Measurements from ENCODE around the gene ZNF425. TPM values are rescaled to one million over a fixed set of nuclear protein-coding genes. Genes with fewer than 3 reads are reported as not detected.

ZNF425 gene
- total and polyA plus RNA-seq, 4 donors: 0.25 to 0.98 (median 0.58) TPM

DNA sequence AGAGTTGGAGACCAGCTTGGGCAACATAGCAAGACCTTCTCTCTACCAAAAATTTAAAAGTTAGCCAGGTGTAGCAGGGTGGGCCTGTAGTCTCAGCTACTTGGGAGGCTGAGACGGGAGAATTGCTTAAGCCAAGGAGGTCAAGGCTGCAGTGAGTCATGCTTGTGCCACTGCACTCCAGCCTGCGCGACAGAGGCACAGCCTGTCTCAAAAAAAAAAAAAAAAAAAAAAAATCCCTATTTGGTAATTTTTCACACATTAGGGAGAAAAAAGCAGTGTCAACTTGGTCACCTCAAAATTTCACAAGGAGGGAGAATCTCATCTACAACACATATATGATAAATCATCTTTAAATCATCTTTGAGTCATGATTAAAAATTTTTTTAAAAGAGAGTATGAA lies 14.7 kb upstream of the ZNF425 start:
- no peaks in the 10 kb centered on the region for H3K36me3 ChIP-seq (ENCODE audit: control insufficient read depth in 4 of 4, insufficient read depth in 3 of 4, low read depth in 1 of 4, low read length in 3 of 4)
- no peak overlapping the region for H3K27ac ChIP-seq (ENCODE audit: low read depth in 1 of 2, low read length in 2 of 2)
- no peaks in the 10 kb centered on the region for H3K27me3 ChIP-seq (ENCODE audit: control insufficient read depth in 4 of 4, insufficient read depth in 4 of 4, low read length in 3 of 4)
- no peak overlapping the region for H3K4me3 ChIP-seq (ENCODE audit: low read depth in 1 of 3, low read length in 3 of 3)
- H3K4me1 ChIP-seq (ENCODE audit: control insufficient read depth in 4 of 4, insufficient read depth in 4 of 4, low read length in 3 of 4): no peaks in the 10 kb centered on the region
- H3K9ac ChIP-seq (ENCODE audit: low read depth in 1 of 2, low read length in 2 of 2): no peak overlapping the region
- 83% methylated on average over 3 of the region's 3 CpGs for WGBS
- H3K9me3 ChIP-seq (ENCODE audit: control insufficient read depth in 4 of 4, low read length in 3 of 4): no peaks in the 10 kb centered on the region
- no peak for DNase-seq (ENCODE audit: low spot score)
- TF ChIP-seq FOXA1 (IDR thresholded peaks at IDR 0.05) (no peak), SP1 (IDR thresholded peaks at IDR 0.05) (no peak), RXRA (IDR thresholded peaks at IDR 0.05) (no peak), HNF4A (conservative IDR thresholded peaks at IDR 0.05) (no peak), NR2F2 (IDR thresholded peaks at IDR 0.05) (no peak)

DNA sequence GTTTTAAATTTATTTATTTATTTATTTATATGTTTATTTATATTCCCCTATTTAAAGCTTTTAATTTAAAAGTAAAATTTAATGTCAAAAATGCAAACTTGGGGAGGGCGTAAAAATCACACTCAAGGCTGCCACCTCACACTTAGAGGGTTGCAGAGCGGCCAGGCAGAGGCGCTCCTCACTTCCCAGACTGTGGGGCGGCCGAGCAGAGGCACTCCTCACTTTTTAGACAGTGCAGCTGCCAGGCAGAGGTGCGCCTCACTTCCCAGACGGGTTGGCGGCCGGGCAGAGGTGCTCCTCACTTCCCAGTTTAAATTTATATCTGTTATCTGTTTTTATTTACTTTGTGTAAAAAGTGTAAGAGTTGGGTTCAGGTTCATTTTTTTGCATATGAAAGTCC lies 10.0 kb upstream of the ZNF425 start:
- Histone ChIP-seq H3K27ac (ENCODE audit: low read depth in 1 of 2, low read length in 2 of 2) (no peak overlapping the region), H3K27me3 (ENCODE audit: control insufficient read depth in 4 of 4, insufficient read depth in 4 of 4, low read length in 3 of 4) (no peaks in the 10 kb centered on the region), H3K36me3 (ENCODE audit: control insufficient read depth in 4 of 4, insufficient read depth in 3 of 4, low read depth in 1 of 4, low read length in 3 of 4) (peaks cover 0 to 7% (median 6%) of the 10 kb centered on the region in 4 donors), H3K9me3 (ENCODE audit: control insufficient read depth in 4 of 4, low read length in 3 of 4) (no peaks in the 10 kb centered on the region), H3K4me1 (ENCODE audit: control insufficient read depth in 4 of 4, insufficient read depth in 4 of 4, low read length in 3 of 4) (no peaks in the 10 kb centered on the region), H3K4me3 (ENCODE audit: low read depth in 1 of 3, low read length in 3 of 3) (no peak overlapping the region), H3K9ac (ENCODE audit: low read depth in 1 of 2, low read length in 2 of 2) (no peak overlapping the region)
- DNase-seq (ENCODE audit: low spot score): no peak
- WGBS: 98% methylated on average over 9 of the region's 9 CpGs
- TF ChIP-seq, protein P1, sequence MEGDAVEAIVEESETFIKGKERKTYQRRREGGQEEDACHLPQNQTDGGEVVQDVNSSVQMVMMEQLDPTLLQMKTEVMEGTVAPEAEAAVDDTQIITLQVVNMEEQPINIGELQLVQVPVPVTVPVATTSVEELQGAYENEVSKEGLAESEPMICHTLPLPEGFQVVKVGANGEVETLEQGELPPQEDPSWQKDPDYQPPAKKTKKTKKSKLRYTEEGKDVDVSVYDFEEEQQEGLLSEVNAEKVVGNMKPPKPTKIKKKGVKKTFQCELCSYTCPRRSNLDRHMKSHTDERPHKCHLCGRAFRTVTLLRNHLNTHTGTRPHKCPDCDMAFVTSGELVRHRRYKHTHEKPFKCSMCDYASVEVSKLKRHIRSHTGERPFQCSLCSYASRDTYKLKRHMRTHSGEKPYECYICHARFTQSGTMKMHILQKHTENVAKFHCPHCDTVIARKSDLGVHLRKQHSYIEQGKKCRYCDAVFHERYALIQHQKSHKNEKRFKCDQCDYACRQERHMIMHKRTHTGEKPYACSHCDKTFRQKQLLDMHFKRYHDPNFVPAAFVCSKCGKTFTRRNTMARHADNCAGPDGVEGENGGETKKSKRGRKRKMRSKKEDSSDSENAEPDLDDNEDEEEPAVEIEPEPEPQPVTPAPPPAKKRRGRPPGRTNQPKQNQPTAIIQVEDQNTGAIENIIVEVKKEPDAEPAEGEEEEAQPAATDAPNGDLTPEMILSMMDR (IDR thresholded peaks at IDR 0.05; ENCODE audit: low read depth, low read length, missing input control): no peak
- no peak for TF ChIP-seq HNF4A (conservative IDR thresholded peaks at IDR 0.05)
- TF ChIP-seq EGR1 (IDR thresholded peaks at IDR 0.05; ENCODE audit: low read depth in 2 of 2): no peak
- no peak for TF ChIP-seq FOXA2 (IDR thresholded peaks at IDR 0.05)
- TF ChIP-seq GABPA (IDR thresholded peaks at IDR 0.05 in 1 of 2, conservative IDR thresholded peaks at IDR 0.05 in 1 of 2): no peak

DNA sequence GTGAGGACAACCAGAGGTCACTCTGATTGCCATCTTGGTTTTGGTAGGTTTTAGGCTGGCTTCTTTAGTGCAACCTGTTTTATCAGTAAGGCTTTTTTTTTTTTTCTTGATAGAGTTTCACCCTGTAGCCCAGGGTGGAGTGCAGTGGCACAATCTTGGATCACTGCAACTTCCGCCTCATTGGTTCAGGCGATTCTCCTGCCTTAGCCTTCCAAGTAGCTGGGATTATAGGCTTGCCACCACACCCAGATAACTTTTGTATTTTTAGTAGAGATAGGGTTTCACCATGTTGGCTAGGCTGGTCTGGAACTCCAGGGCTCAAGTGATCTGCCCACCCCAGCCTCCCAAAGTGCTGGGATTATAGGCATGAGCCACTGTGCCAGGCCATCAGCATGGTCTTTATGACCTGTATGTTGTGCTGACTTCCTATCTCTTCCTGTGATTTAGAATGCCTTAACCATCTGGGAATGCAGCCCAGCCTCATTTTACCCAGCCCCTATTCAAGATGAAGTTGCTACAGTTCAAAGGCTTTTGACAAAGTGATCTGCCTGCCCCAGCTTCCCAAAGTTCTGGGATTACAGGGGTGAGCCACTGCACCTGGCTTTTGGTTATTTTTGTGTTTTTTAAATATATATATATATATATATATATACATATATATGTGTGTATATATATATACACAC lies 7.0 kb upstream of the ZNF425 start:
- WGBS: 99% methylated on average over 2 of the region's 2 CpGs
- Histone ChIP-seq H3K9ac (ENCODE audit: low read depth in 1 of 2, low read length in 2 of 2) (no peak overlapping the region), H3K4me1 (ENCODE audit: control insufficient read depth in 4 of 4, insufficient read depth in 4 of 4, low read length in 3 of 4) (no peaks in the 10 kb centered on the region), H3K36me3 (ENCODE audit: control insufficient read depth in 4 of 4, insufficient read depth in 3 of 4, low read depth in 1 of 4, low read length in 3 of 4) (peaks cover 2 to 15% (median 10%) of the 10 kb centered on the region in 4 donors), H3K27me3 (ENCODE audit: control insufficient read depth in 4 of 4, insufficient read depth in 4 of 4, low read length in 3 of 4) (no peaks in the 10 kb centered on the region), H3K27ac (ENCODE audit: low read depth in 1 of 2, low read length in 2 of 2) (no peak overlapping the region), H3K4me3 (ENCODE audit: low read depth in 1 of 3, low read length in 3 of 3) (no peak overlapping the region), H3K9me3 (ENCODE audit: control insufficient read depth in 4 of 4, low read length in 3 of 4) (peaks cover 0 to 7% (median 4%) of the 10 kb centered on the region in 4 donors)
- DNase-seq (ENCODE audit: low spot score): no peak
- TF ChIP-seq EGR1 (IDR thresholded peaks at IDR 0.05; ENCODE audit: low read depth in 2 of 2) (no peak), RXRA (IDR thresholded peaks at IDR 0.05) (no peak), HNF4G (IDR thresholded peaks at IDR 0.05) (no peak)
- TF ChIP-seq, protein P1 (IDR thresholded peaks at IDR 0.05; ENCODE audit: low read depth, low read length, missing input control): no peak
- TF ChIP-seq, protein P2, sequence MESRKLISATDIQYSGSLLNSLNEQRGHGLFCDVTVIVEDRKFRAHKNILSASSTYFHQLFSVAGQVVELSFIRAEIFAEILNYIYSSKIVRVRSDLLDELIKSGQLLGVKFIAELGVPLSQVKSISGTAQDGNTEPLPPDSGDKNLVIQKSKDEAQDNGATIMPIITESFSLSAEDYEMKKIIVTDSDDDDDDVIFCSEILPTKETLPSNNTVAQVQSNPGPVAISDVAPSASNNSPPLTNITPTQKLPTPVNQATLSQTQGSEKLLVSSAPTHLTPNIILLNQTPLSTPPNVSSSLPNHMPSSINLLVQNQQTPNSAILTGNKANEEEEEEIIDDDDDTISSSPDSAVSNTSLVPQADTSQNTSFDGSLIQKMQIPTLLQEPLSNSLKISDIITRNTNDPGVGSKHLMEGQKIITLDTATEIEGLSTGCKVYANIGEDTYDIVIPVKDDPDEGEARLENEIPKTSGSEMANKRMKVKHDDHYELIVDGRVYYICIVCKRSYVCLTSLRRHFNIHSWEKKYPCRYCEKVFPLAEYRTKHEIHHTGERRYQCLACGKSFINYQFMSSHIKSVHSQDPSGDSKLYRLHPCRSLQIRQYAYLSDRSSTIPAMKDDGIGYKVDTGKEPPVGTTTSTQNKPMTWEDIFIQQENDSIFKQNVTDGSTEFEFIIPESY (IDR thresholded peaks at IDR 0.05): no peak
- TF ChIP-seq, protein P3, sequence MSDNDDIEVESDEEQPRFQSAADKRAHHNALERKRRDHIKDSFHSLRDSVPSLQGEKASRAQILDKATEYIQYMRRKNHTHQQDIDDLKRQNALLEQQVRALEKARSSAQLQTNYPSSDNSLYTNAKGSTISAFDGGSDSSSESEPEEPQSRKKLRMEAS (IDR thresholded peaks at IDR 0.05): no peak
- TF ChIP-seq, protein P4, sequence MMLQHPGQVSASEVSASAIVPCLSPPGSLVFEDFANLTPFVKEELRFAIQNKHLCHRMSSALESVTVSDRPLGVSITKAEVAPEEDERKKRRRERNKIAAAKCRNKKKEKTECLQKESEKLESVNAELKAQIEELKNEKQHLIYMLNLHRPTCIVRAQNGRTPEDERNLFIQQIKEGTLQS (IDR thresholded peaks at IDR 0.05): no peak
